Neutrophil (primary cell): ENCODE data around the gene GMPS.

Experiments
- H3K27ac ChIP-seq: fragments of 200-600 bp; sonication (generic); 2 replicates; pipeline ENCODE4 v1.5.1; 2016; ENCODE audit warnings: mild to moderate bottlenecking, moderate library complexity
- H3K27me3 ChIP-seq: fragments of 200-600 bp; sonication (generic); 2 replicates; pipeline ENCODE4 v1.6.0; 2016; ENCODE audit warnings: mild to moderate bottlenecking
- H3K36me3 ChIP-seq: fragments of 200-600 bp; sonication (generic); 2 replicates; pipeline ENCODE4 v1.5.1; 2017
- H3K4me1 ChIP-seq, 2 experiments: fragments of 200-600 bp in 1 of 2; sonication (generic) in 1 of 2; 1 replicate in 1 of 2; 2 replicates in 1 of 2; pipeline versions ENCODE4 v1.5.1 to v1.6.1; 2013 to 2016; ENCODE audit warnings: low read depth in 1 of 2, low read length in 1 of 2, mild to moderate bottlenecking in 1 of 2, moderate library complexity in 1 of 2; ENCODE audit not compliant: control insufficient read depth in 1 of 2, insufficient read depth in 1 of 2
- H3K4me3 ChIP-seq, 2 experiments: fragments of 200-600 bp in 1 of 2; sonication (generic) in 1 of 2; 1 replicate in 1 of 2; 2 replicates in 1 of 2; pipeline ENCODE4 v1.5.1; 2013 to 2016; ENCODE audit warnings: low read depth in 1 of 2, low read length in 1 of 2, mild to moderate bottlenecking in 1 of 2, moderate library complexity in 1 of 2
- H3K9me3 ChIP-seq: fragments of 200-600 bp; sonication (generic); 2 replicates; pipeline ENCODE4 v1.5.1; 2016
- TF ChIP-seq, protein P1 (sequence below): fragments of 200-600 bp; sonication (generic); IDR thresholded peaks from 2 replicates; pipeline ENCODE4 v1.5.1; 2016; ENCODE audit warnings: antibody characterized with exemption

GMPS gene

DNA sequence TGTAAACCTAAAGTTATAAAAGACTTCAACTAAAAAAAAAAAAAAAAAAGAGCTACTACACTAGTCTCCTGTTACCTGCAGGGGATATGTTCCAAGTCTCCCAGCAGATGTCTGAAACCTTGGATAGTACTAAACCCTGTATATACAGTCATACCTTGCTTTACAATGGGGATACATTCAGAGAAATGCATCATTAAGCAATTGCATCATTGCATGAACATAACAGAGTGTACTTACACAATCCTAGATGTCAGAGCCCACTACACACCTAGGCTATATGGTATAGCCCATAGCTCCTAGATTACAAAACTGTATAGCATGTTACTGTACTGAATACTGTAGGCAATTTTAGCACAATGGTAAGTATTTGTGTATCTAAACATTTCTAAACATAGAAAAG is 119.1 kb downstream of the GMPS start:
- TF ChIP-seq, protein P1, sequence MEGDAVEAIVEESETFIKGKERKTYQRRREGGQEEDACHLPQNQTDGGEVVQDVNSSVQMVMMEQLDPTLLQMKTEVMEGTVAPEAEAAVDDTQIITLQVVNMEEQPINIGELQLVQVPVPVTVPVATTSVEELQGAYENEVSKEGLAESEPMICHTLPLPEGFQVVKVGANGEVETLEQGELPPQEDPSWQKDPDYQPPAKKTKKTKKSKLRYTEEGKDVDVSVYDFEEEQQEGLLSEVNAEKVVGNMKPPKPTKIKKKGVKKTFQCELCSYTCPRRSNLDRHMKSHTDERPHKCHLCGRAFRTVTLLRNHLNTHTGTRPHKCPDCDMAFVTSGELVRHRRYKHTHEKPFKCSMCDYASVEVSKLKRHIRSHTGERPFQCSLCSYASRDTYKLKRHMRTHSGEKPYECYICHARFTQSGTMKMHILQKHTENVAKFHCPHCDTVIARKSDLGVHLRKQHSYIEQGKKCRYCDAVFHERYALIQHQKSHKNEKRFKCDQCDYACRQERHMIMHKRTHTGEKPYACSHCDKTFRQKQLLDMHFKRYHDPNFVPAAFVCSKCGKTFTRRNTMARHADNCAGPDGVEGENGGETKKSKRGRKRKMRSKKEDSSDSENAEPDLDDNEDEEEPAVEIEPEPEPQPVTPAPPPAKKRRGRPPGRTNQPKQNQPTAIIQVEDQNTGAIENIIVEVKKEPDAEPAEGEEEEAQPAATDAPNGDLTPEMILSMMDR, result no peak
- Histone ChIP-seq H3K36me3 (no peaks in the 10 kb centered on the region), H3K27me3 (no peaks in the 10 kb centered on the region), H3K4me3 (no peak overlapping the region), H3K27ac (no peak overlapping the region), H3K4me1 (no peaks in the 10 kb centered on the region), H3K9me3 (no peaks in the 10 kb centered on the region)

DNA sequence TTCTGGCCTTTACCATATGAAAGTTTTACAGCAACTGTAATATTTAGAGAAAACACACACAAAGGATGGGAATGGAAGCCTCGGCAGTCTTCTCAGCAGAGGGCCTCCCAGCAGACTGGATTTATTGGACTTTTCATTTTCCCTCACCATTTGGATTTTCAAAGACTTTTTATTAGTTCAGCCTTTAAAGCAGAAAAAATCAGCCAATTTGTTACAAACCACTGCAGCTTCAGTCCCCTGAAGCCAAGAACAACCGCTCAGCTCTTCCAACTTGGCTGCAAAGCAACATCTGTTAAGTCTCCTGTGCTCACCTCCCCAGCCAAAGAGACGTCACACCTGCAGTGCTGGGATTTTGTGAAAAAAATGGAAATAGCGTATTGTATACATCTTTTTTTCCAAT is 120.8 kb downstream of the GMPS start:
- no peaks in the 10 kb centered on the region for H3K27me3 ChIP-seq
- TF ChIP-seq, protein P1, result no peak
- H3K4me1 ChIP-seq, result no peaks in the 10 kb centered on the region
- no peak overlapping the region for H3K4me3 ChIP-seq
- no peaks in the 10 kb centered on the region for H3K9me3 ChIP-seq
- H3K27ac ChIP-seq, result no peak overlapping the region
- H3K36me3 ChIP-seq, result no peaks in the 10 kb centered on the region

DNA sequence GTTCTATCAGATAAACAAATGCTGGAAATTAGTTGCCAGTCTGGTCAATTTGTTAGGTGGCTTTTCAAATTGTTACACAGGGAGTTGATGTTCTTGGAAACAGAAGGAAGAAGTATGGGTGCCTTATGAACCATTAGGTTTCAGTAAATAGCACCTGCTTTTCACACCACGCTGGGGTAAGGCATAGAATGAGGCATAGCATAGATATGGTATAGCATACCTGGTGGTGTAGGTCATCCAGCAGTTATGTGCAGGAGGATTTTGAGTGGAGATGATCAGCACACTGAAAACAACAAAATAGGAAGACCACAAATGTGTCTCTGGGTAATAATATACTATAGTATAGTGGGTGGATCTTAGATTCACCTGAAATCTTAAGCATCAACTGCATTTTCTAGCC is 121.4 kb downstream of the GMPS start:
- no peak overlapping the region for H3K27ac ChIP-seq
- H3K27me3 ChIP-seq, result no peaks in the 10 kb centered on the region
- no peak overlapping the region for H3K4me3 ChIP-seq
- H3K4me1 ChIP-seq, result no peaks in the 10 kb centered on the region
- H3K9me3 ChIP-seq, result no peaks in the 10 kb centered on the region
- TF ChIP-seq, protein P1, result no peak
- H3K36me3 ChIP-seq, result no peaks in the 10 kb centered on the region
